Cardiac fibroblast (primary cell): ENCODE data around the gene SEC23A.
"Not testable (repeated sequence)": the region's sequence is repeated elsewhere in the genome, so short reads cannot be mapped to it uniquely, and the experiment has no call there.

ENCODE experiments used
- DNase-seq, 2 donors: peaks; one replicate each; pipeline versions ENCODE4 v3.0.0 to v3.0.0-alpha.2; 2010; ENCODE audit warnings: low read depth in 2 of 2
- H3K4me3 ChIP-seq, 2 donors: replicated peaks in 1 of 2; 1 replicate in 1 of 2; 2 replicates in 1 of 2; pipeline ENCODE4 v1.5.1; 2011; ENCODE audit warnings: low read depth in 2 of 2, low read length in 2 of 2, mild to moderate bottlenecking in 2 of 2, moderate library complexity in 1 of 2
- TF ChIP-seq, protein P1 (sequence below): IDR thresholded peaks from one replicate; pipeline ENCODE4 v1.5.1; 2011; ENCODE audit warnings: low read depth, mild to moderate bottlenecking, low read length, inconsistent platforms

Gene SEC23A

DNA sequence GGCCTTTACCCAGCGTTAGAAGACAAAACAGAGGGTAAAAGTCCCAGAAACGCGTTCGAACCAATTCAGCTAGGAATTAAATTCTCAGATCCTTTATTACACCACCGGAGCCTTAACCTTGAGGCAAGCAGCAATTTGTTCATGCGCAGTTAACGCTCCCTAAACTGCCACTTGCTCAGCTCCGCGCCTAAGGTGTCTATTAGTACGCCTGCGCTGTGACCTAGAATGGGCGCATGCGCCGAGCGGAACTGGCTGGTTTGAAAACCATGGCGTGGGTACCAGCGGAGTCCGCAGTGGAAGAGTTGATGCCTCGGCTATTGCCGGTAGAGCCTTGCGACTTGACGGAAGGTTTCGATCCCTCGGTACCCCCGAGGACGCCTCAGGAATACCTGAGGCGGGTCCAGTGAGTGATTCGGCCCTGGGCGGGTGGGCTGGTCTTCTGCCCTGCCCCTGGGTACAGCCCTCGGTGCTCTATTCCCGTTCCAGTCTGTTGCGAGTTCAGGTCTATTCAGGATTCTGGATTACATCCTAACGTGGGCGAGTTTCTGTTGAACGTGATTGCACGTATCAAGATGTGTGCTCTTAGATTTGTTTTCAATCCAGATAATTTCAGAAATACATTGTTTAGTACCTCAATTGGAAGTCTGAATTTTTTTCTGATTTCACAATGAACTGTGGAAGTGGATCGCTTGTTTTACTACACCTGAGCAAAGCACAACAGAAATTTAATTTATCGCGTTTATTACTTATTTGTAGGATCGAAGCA lies 11.2 kb upstream of the SEC23A start, which contains the start of gene GEMIN2:
GEMIN2 (plus strand) TSS at position 251 of the 766 bp plus-strand sequence; CDS start at position 267, 16 bp downstream.
- H3K4me3 ChIP-seq = peak within 1 kb of the TSS; percentile 76
- TF ChIP-seq, protein P1, sequence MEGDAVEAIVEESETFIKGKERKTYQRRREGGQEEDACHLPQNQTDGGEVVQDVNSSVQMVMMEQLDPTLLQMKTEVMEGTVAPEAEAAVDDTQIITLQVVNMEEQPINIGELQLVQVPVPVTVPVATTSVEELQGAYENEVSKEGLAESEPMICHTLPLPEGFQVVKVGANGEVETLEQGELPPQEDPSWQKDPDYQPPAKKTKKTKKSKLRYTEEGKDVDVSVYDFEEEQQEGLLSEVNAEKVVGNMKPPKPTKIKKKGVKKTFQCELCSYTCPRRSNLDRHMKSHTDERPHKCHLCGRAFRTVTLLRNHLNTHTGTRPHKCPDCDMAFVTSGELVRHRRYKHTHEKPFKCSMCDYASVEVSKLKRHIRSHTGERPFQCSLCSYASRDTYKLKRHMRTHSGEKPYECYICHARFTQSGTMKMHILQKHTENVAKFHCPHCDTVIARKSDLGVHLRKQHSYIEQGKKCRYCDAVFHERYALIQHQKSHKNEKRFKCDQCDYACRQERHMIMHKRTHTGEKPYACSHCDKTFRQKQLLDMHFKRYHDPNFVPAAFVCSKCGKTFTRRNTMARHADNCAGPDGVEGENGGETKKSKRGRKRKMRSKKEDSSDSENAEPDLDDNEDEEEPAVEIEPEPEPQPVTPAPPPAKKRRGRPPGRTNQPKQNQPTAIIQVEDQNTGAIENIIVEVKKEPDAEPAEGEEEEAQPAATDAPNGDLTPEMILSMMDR = no peak
- DNase-seq = peak; percentile 96 to 97

DNA sequence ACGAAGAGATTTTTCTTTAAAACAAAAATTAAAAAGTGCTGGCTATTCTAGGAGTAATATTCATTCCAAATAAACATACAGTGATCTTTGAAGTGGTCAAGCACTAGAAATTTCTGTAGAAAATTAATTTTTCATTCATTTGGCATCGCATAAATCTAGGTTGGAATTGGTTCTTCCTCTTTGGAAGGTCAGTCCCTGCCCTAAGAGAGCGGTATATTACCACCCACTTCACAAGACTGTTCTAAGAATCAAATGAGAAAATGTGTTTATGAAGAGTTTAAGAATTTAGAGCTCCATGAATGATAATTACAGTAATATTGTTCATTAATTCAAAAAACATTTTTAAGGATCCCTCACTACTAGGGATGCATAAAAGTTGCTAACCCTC lies 10.6 kb upstream of the SEC23A start:
- TF ChIP-seq, protein P1 = no peak
- DNase-seq = no peak
- H3K4me3 ChIP-seq = peak overlapping the region in 1 of 2 donors; percentile 76

DNA sequence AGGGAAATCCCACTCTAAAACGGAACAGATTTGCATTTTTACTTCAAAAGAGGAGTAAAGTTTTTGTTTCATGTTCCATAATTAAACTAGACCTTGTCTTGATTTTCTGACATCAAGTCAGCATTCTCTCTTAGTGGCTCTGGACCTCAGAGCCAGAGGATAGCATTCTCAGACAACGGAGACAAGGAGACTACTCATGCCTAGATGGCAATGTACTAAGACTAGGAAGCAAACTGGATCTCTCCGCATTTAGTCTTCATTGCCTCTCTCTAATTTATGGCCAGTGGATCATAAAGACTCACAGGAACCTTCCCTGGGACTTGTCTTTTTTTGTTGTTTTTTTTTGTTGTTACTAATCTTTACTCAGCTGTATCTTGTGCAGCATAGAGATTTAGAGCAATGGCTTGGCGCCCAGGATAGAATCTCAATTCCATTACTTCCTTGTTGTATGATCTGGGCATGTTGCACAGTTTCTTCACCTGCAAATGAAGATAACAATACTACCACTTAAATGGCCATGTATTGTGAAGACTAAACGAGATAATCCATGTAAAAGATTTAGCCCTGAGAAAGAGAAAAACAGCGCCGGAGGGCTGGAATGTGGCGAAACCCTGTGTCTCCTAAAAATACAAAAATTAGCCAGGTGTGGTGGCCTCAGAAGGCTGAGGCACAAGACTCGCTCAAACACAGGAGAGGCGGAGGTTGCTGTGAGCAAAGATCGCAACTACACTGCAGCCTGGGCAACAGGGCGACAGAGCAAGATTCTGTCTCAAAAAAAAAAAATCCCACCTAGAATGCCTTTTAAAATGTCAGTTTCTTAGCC lies 7.1 kb upstream of the SEC23A start:
- no peak overlapping the region for H3K4me3 ChIP-seq
- TF ChIP-seq, protein P1 = no peak
- DNase-seq = no peak

DNA sequence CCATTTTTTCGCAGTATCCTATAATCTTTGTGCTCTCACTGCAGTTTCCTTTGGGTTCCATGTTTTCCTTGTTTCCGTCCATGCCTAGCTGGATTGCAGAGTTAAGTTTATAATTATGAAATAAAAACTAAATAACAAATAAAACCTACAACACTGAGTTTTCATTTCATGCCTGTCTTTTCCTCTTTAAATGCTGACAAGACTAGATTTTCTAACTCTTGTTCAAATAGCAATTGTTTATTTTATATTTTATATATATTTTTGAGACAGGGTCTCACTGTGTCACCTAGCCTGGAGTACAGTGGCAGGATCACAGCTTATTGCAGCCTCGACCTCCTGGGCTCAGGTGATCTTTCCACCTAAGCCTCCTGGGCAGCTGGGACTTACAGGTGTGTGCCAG lies 5.8 kb upstream of the SEC23A start:
- H3K4me3 ChIP-seq = no peak overlapping the region
- DNase-seq = no peak
- TF ChIP-seq, protein P1 = no peak

DNA sequence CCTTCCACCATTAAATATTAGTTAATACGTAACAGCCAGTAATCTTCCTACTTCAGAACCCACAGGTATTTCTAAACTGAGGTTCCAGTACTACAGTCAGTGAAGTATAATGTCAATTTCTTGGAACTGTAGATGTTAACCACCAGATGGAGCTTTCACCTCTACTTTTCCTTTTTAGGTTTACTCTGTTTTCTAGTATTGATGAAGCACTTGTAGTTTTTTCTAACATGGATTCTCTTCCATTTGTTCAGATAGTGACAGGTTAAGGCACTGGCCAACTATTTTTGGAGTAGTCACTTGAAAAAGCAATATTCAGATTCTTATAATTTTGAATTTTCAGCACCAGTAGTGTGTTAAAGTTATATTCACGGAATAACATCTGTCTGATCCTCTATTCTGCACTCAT lies 4.6 kb upstream of the SEC23A start:
- TF ChIP-seq, protein P1 = peak; percentile 51
- no peak overlapping the region for H3K4me3 ChIP-seq
- peak; percentile 62 to 65 for DNase-seq

DNA sequence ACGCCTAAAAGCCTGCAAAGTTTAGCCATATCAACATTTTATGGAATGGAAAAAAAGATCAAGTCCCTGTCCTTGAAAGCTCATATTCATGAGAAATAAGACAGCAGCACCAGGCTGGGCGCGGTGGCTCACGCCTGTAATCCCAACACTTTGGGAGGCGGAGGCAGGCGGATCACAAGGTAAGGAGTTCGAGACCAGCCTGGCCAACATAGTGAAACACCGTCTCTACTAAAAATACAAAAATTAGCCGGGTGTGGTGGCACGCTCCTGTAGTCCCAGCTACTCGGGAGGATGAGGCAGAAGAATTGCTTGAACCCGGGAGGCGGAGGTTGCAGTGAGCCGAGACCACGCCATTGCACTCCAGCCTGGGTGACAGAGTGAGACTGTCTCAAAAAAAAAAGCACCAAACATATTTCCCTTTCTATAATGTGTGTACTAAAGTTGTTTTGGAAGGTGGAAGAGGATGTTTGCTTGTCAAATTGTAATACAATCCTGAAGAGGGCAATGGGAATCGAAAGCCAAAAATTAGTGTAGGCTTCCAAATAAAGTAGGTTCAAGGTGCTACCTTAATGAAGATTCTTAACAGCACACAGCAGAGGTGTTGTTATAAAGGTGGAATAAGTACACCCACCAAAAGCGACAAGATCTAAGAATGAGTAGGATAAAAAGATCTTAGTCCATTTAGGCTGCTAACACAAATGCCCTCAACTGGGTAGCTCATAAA lies 1.2 kb upstream of the SEC23A start:
- not testable (repeated sequence) for DNase-seq
- peak overlapping the region; percentile 83 to 86 for H3K4me3 ChIP-seq
